Measurements from ENCODE around the gene SH2D4B.

Gene SH2D4B

GRCh38 chr10:80694930-80695329 lies 157.2 kb downstream of the SH2D4B start (continued):
- TF ChIP-seq ZFP30 (CRISPR knock-in tag; IDR thresholded peaks at IDR 0.05) (no peak), BACH2 (CRISPR knock-in tag; IDR thresholded peaks at IDR 0.05; ENCODE audit: borderline replicate concordance) (no peak)
